ENCODE results near the gene MUC13.

- TF ChIP-seq CTCF (IDR thresholded peaks at IDR 0.05): no peak
- no peak for TF ChIP-seq POLR2A (IDR thresholded peaks at IDR 0.05; ENCODE audit: low read depth)
- no peak for TF ChIP-seq POLR2AphosphoS5 (IDR thresholded peaks at IDR 0.05)
- no peak for TF ChIP-seq EP300 (IDR thresholded peaks at IDR 0.05)
Measured at GRCh38 chr3:124969190-124969589, 34.6 kb upstream of the MUC13 start.

Measured in esophagus muscularis mucosa (tissue), 4 donors.